Right kidney (tissue), 1 donor: ENCODE data around the gene CECR2.
"Not testable (repeated sequence)": the region's sequence is repeated elsewhere in the genome, so short reads cannot be mapped to it uniquely, and the experiment has no call there.

Experiments used
- DNase-seq: peaks from one replicate; pipeline ENCODE4 v3.0.0-alpha.2; 2016

CECR2 gene

GRCh38 chr22:17514084-17514483 is 144.8 kb downstream of the CECR2 start:
- no peak for DNase-seq

GRCh38 chr22:17518406-17518805 is 149.1 kb downstream of the CECR2 start:
- no peak for DNase-seq

DNA sequence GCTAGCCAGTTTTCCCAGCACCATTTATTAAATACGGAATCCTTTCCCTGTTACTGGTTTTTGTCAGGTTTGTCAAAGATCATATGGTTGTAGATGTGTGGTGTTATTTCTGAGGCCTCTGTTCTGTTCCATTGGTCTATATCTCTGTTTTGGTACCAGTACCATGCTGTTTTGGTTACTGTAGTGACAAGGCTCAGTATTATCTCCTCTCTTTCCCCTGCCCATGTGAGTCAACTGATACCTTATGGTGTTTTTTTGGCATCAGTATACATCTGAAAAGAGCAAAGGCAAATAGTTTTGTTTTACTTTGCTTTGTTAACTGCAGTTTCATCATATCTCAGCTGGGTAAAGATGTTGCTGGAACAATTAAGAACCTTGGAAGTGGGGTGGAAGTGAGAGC is 152.7 kb downstream of the CECR2 start:
- not testable (repeated sequence) for DNase-seq

DNA sequence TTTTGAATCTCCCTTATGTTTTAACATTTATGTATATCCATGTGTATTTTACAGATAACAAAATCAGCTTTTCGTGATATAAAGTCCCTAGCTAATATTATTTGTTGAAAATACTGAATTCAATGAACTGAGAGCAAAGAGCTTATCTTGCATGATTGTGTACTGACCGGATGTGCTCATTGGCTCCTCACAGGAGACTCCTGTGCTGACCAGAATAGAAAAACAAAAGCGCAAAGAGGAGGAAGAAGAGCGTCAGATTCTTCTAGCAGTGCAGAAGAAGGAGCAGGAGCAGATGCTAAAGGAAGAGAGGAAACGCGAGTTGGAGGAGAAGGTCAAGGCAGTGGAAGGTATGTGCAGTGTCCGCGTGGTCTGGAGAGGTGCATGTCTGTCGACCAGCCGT is 154.7 kb downstream of the CECR2 start:
- no peak for DNase-seq

DNA sequence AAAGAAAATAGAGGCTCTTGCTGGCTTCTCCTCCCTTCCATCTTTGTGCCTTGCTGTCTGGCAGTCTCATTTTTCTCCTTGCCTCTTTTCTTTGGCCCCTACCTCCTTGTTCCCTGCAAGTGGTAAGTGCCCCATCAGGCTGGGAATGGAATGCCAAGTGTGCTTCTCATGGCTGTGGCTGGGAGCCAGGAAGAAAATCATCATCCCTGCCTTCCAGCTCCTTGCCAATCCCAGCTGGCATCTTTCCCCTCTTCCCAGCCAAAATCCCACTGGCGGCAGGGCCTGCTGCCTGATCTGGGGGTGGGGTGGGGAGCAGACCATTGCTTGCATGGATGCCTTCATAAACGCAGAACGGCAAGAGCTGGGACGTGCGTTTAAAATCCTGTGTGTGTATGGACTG is 167.0 kb downstream of the CECR2 start:
- no peak for DNase-seq

GRCh38 chr22:17537155-17537554 is 167.9 kb downstream of the CECR2 start:
- no peak for DNase-seq

DNA sequence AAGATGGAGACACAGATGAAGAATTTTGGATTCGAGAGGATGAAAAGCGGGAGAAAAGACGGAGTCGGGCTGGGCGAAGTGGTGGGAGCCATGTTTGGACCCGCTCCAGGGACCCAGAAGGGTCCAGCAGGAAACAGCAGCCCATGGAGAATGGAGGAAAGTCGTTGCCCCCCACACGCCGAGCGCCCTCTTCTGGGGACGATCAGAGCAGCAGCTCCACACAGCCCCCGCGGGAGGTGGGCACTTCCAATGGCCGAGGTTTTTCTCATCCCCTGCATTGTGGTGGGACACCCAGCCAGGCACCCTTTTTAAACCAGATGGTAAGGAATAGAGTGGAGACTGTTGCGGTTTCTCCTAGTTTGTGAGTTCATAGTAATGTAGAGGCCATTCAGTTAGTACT is 171.2 kb downstream of the CECR2 start:
- DNase-seq: no peak

GRCh38 chr22:17541476-17541875 is 172.2 kb downstream of the CECR2 start:
- no peak for DNase-seq

GRCh38 chr22:17542452-17542851 is 173.2 kb downstream of the CECR2 start:
- DNase-seq: no peak

- no peak for DNase-seq
These were observed 178.9 kb downstream of the CECR2 start for GRCh38 chr22:17548010-17548755.

DNA sequence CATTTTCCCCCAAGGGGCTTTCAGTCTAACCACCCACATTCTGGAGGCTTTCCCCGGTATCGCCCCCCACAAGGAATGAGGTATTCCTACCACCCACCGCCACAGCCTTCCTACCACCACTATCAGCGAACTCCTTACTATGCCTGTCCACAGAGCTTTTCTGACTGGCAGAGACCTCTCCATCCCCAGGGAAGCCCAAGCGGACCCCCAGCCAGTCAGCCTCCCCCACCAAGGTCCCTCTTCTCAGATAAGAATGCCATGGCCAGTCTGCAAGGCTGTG is 179.4 kb downstream of the CECR2 start:
- DNase-seq: no peak

DNA sequence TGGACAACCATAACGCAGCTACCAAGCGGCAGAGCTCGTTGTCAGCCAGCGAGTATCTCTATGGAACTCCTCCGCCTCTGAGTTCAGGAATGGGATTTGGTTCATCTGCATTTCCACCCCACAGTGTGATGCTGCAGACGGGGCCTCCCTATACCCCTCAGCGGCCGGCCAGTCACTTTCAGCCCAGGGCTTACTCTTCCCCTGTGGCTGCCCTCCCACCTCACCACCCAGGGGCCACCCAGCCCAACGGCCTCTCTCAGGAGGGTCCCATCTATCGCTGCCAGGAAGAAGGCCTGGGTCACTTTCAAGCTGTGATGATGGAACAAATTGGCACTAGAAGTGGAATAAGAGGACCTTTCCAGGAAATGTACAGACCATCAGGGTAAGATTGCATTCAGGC is 179.9 kb downstream of the CECR2 start:
- no peak for DNase-seq

DNA sequence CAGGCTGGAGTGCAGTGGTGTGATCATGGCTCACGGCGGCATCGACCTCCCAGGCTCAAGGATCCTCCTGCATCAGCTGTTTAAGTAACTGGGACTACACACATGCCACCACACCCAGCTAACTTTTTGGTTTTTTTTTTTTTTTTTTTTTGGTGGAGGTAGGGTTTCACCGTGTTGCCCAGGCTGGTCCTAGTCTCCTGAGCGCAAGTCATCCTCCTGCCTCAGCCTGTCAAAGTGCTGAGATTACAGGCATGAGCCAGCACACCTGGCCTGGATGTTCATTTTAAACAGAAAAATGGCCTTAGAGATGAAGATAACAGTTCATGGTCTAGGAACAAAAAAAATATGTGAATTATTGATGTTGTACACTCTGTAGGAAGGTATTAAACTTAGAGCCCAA is 180.4 kb downstream of the CECR2 start:
- no peak for DNase-seq

DNA sequence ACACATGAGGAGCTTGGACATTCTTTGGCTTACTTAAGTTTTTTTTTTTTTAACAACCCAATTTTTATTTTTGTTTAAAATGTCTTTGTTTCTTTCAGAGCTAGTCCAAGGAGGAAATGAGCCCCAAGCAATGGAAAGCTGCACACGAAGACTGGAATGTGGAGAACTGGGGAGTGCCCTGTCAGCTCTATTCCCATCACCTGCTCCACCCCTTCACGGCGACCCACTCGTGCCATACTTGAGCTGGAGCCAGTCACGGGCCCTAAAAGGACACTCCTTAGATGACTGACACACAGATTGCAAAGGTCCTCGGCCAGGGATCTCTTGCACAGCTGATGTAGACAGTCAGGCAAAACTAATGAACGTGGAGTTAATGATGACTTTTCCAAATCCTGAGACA is 183.5 kb downstream of the CECR2 start:
- no peak for DNase-seq

GRCh38 chr22:17554814-17555213 is 185.6 kb downstream of the CECR2 start:
- no peak for DNase-seq

- DNase-seq: no peak
These were observed 189.9 kb downstream of the CECR2 start for GRCh38 chr22:17559188-17559587.

DNA sequence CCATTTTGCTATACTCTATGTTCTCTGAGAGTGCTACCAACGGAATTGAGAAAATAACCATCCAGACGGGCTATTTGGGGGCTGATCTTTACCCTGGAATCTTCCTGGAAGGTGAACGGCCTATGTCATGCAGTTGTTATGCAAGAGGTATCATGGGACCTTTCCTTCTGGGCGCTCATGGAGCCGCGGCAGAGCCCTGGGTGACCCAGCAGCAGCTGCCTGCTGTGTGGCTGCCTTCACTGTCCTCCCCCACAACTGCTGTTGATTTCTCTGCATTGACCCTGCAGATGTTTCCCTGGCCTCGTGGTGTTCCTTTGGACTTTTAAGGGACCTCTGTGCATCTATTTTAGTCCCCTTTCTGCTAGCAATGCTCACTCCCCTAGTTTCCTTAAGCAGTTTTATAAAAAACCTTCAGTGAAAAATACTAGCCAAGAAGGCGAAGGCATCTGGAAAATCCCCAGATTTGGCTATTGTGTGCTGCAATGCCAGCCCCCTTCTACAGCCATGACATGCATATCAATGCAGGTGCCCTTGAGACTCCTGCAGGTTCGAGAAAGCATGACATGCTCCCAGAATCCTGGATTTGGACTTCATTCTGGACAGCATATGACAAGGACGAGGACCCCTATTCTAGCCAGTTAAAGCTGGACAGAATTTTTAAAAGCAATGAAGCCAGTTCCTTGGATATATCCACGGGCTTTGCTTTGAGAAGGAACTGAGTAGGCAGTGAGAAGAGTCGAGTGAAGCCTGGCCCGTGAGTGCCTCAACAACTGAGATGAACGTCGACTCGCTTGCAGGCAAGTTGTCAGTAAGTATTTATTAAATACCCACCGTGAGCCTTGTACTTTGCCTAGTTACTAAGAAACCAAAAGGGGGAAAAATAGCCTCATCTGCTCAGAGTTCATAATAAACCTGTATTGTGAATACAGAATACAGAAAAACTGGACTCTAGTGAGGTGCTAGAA is 193.9 kb downstream of the CECR2 start, which contains the start of gene SLC25A18:
Gene SLC25A18 (plus strand): TSS at position 593 of the 965 bp plus-strand sequence. CDS start 16,447 bp downstream, outside the sequence.
- peak; percentile 37 for DNase-seq

DNA sequence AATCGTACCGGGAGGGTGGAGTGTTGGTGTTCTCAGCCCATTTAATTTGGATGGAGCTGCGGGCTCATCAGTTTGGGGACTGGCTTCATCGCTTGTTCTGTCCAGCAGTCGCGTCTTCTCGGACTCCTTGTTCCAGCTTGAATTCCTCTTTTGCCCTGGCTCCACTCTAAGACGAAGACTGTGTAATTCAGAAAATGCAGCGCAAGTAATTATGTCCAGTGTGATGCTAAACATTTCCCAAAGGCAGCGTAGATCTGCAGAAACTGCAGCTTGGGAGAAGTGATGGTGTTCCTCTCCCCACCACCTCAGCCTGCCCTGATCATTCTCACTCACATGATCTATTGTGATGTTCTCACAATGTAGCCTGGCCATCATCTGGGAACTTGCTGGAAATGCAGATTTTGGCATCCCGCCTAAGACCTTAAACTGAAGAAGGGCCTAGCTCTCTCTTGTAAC is 194.7 kb downstream of the CECR2 start:
- DNase-seq: peak; percentile 11

DNA sequence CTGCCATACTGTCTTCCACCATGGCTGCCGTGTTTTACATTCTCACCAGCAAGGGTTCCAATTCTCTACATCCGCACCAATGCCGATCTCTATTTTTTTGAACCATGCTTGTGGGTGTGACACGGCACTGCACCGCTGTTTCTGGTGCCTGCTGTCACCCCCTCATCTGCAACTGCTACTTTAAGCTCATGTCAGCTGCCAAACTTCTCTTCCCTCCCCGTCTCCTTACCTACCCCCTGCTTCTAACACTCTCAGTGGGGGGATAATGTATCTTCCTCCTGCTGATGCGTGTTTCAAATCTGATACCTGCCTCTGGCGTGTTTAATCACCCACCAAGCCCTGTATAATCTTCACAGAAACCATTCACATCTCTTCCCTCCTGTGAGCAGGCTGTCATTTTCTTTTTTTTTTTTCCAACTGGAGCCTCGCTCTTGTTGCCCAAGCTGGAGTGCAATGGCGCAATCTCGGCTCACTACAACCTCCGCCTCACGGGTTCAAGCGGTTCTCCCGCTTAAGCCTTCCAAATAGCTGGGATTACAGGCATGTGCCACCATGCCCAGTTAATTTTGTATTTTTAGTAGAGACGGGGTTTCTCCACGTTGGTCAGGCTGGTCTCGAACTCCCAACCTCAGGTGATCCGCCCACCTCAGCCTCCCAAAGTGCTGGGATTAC is 196.9 kb downstream of the CECR2 start:
- DNase-seq: not testable (repeated sequence)

GRCh38 chr22:17566776-17567175 is 197.5 kb downstream of the CECR2 start:
- no peak for DNase-seq

DNA sequence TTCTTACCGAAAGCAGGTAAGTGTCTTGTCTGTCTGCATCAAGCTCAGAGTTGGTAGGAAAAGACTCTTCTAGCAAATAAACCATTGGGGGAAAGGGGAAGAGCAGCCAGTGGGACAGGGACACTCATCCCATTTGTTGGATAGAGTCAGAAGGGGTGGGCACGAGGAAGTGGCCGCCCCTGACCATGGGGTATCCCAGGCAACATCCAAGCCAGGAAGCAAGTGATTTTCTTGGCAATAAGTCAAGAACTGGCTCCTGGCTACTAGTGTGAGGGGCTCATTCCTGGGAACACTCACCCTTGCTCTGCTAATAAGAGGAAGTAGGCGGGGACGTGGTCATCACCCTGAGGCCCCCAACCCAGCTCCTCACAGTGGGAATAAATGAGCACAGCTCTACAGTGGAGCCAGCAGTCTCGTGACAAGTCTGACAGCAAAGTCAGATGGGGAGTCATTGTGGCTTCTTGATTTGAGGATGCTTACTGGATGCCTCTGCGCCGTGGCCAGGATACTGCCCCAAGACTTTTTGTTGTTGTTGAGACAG is 200.8 kb downstream of the CECR2 start:
- peak; percentile 27 for DNase-seq

- peak; percentile 46 for DNase-seq
These were observed 201.8 kb downstream of the CECR2 start for GRCh38 chr22:17570851-17571631.
